Measurements from ENCODE around the gene ZBTB7B. TPM values are rescaled to one million over a fixed set of nuclear protein-coding genes. Genes with fewer than 3 reads are reported as not detected.

The ZBTB7B gene
- total and polyA plus RNA-seq, 2 experiments from 2014 or later: 2.3 to 27.0 TPM

DNA sequence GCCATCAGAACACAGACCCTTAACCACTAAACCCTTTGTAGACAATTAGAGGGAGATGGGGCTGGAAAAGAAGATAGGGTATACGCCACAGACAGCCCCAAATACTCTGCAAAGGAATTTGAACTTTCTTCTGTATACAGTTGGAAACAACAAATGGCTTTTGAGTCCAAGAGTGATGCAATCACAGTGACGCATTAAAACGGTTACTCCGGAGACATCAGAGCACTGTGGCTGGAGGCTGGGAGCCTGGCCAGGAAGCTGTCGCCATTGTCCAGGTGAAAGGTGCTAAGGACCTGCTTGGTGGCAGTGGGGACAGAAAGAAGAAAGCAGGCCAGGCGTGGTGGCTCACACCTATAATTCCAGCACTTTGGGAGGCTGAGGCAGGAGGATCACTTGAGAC, 15.3 kb upstream of the ZBTB7B start:
- no peaks in the 10 kb centered on the region for H4K20me1 ChIP-seq (ENCODE audit: insufficient read depth)
- TF ChIP-seq EZH2 (IDR thresholded peaks at IDR 0.05; ENCODE audit: insufficient read depth, poor library complexity, severe bottlenecking) (no peak), EZH2phosphoT487 (IDR thresholded peaks at IDR 0.05; ENCODE audit: insufficient read depth, low read depth) (no peak)
- 0 out of 2 replicates have a peak, but pooled peaks cover 8% of the 10 kb centered on the region for H3K36me3 ChIP-seq (ENCODE audit: low read depth)
- H3F3A ChIP-seq (ENCODE audit: insufficient read depth): no peaks in the 10 kb centered on the region; the same call in 1 of the 2 replicates
- 51 to 52% methylated on average over 6 of the region's 6 CpGs for WGBS, 2 experiments (ENCODE audit: low coverage in 1 of 2, low lambda C conversion rate in 2 of 2, missing lambda C conversion rate in 2 of 2)
- in situ Hi-C loops (cut with MboI): no loop called here
- no peak overlapping the region for H3K27ac ChIP-seq
- no peak overlapping the region for H3K9ac ChIP-seq
- no peak overlapping the region for H2AFZ ChIP-seq
- no peak overlapping the region for H3K4me3 ChIP-seq
- no peaks in the 10 kb centered on the region for H3K9me3 ChIP-seq (ENCODE audit: low read depth)
- H3K4me2 ChIP-seq (ENCODE audit: unreplicated experiment): no peak overlapping the region
- H3K4me1 ChIP-seq (ENCODE audit: insufficient read depth): peaks cover 5% of the 10 kb centered on the region
- H3K9me2 ChIP-seq (ENCODE audit: insufficient read depth): no peaks in the 10 kb centered on the region
- no peaks in the 10 kb centered on the region for H3K27me3 ChIP-seq (replicated peaks; ENCODE audit: insufficient read depth)
- peaks cover 48% of the 10 kb centered on the region for H3K79me2 ChIP-seq (ENCODE audit: insufficient read depth)
- peak; percentile 33 for DNase-seq

DNA sequence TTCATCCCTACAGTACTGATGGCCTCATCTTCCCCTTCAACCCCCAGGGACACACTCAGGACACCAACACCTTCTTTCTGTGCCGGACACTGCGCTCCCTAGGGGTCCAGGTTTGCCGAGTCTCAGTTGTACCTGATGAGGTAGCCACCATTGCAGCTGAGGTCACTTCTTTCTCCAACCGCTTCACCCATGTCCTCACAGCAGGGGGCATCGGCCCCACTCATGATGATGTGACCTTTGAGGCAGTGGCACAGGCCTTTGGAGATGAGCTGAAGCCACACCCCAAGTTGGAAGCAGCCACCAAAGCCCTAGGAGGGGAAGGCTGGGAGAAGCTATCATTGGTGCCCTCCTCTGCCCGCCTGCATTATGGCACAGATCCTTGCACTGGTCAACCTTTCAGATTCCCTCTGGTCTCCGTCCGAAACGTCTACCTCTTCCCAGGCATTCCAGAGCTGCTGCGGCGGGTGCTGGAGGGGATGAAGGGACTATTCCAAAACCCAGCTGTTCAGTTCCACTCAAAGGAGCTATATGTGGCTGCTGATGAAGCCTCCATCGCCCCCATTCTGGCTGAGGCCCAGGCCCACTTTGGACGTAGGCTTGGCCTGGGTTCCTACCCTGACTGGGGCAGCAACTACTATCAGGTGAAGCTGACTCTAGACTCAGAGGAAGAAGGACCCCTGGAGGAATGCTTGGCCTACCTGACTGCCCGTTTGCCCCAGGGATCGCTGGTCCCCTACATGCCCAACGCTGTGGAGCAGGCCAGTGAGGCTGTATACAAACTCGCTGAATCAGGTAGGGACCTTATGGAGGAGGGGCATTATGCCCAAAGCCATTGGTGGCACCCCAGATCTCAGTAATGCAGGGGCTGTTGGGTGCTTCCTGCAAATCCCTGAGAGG, 14.3 kb upstream of the ZBTB7B start:
- no peak overlapping the region for H2AFZ ChIP-seq
- no peaks in the 10 kb centered on the region for H3K9me2 ChIP-seq (ENCODE audit: insufficient read depth)
- in situ Hi-C loops (cut with MboI): no loop called here
- no peak overlapping the region for H3K9ac ChIP-seq
- no peak overlapping the region for H3K4me3 ChIP-seq
- 0 out of 2 replicates have a peak, but pooled peaks cover 8% of the 10 kb centered on the region for H3K36me3 ChIP-seq (ENCODE audit: low read depth)
- no peaks in the 10 kb centered on the region for H4K20me1 ChIP-seq (ENCODE audit: insufficient read depth)
- H3K4me2 ChIP-seq (ENCODE audit: unreplicated experiment): no peak overlapping the region
- no peaks in the 10 kb centered on the region for H3F3A ChIP-seq (ENCODE audit: insufficient read depth)
- H3K79me2 ChIP-seq (ENCODE audit: insufficient read depth): peaks cover 47% of the 10 kb centered on the region
- H3K9me3 ChIP-seq (ENCODE audit: low read depth): no peaks in the 10 kb centered on the region
- no peak for TF ChIP-seq EZH2phosphoT487 (IDR thresholded peaks at IDR 0.05; ENCODE audit: insufficient read depth, low read depth)
- no peaks in the 10 kb centered on the region for H3K27me3 ChIP-seq (replicated peaks; ENCODE audit: insufficient read depth)
- H3K4me1 ChIP-seq (ENCODE audit: insufficient read depth): peaks cover 5% of the 10 kb centered on the region
- no peak for DNase-seq
- WGBS, 2 experiments (ENCODE audit: low coverage in 1 of 2, low lambda C conversion rate in 2 of 2, missing lambda C conversion rate in 2 of 2): 89 to 93% methylated on average over 17 of the region's 17 CpGs
- no peak overlapping the region for H3K27ac ChIP-seq

DNA sequence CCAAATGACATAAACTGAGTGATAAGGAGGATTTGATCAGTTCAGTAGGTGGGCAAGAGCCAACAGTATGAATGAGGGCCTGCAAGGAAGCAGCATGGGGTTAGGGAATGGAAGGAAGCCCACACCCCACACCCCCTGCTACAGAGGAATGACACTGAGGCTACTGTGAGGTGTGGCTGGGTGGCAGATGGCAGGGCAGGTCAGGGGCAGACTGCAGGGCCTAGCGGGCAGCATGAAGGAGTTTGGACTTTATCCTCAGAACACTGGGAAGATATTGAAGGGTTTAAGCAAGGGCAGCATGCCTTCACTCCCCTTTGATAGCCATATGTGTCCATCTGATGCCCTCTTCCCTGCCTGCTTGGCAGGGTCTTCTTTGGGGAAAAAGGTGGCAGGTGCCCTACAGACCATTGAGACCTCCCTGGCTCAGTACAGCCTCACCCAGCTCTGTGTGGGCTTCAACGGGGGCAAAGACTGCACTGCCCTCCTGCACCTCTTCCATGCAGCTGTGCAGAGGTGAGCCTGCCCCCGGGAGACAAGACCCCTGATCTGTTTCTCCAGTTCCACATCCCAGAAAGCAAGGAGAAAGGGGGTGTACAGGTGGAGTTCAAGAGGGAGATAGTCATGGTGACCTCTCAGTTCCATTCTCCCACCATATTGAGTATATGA, 13.3 kb upstream of the ZBTB7B start:
- TF ChIP-seq EZH2phosphoT487 (IDR thresholded peaks at IDR 0.05; ENCODE audit: insufficient read depth, low read depth) (no peak), EZH2 (IDR thresholded peaks at IDR 0.05; ENCODE audit: insufficient read depth, poor library complexity, severe bottlenecking) (no peak)
- H3K4me1 ChIP-seq (ENCODE audit: insufficient read depth): no peaks in the 10 kb centered on the region
- no peak overlapping the region for H3K4me2 ChIP-seq (ENCODE audit: unreplicated experiment)
- 0 out of 2 replicates have a peak, but pooled peaks cover 8% of the 10 kb centered on the region for H3K36me3 ChIP-seq (ENCODE audit: low read depth)
- no peaks in the 10 kb centered on the region for H3K9me3 ChIP-seq (ENCODE audit: low read depth)
- H3F3A ChIP-seq (ENCODE audit: insufficient read depth): no peaks in the 10 kb centered on the region
- peaks cover 37% of the 10 kb centered on the region for H3K79me2 ChIP-seq (ENCODE audit: insufficient read depth)
- H3K9ac ChIP-seq: no peak overlapping the region
- no peaks in the 10 kb centered on the region for H3K27me3 ChIP-seq (replicated peaks; ENCODE audit: insufficient read depth)
- in situ Hi-C loops (cut with MboI): no loop called here
- no peaks in the 10 kb centered on the region for H4K20me1 ChIP-seq (ENCODE audit: insufficient read depth)
- 69 to 75% methylated on average over 3 of the region's 3 CpGs for WGBS, 2 experiments (ENCODE audit: low coverage in 1 of 2, low lambda C conversion rate in 2 of 2, missing lambda C conversion rate in 2 of 2)
- H2AFZ ChIP-seq: no peak overlapping the region
- no peaks in the 10 kb centered on the region for H3K9me2 ChIP-seq (ENCODE audit: insufficient read depth)
- no peak overlapping the region for H3K27ac ChIP-seq
- DNase-seq: no peak
- no peak overlapping the region for H3K4me3 ChIP-seq

DNA sequence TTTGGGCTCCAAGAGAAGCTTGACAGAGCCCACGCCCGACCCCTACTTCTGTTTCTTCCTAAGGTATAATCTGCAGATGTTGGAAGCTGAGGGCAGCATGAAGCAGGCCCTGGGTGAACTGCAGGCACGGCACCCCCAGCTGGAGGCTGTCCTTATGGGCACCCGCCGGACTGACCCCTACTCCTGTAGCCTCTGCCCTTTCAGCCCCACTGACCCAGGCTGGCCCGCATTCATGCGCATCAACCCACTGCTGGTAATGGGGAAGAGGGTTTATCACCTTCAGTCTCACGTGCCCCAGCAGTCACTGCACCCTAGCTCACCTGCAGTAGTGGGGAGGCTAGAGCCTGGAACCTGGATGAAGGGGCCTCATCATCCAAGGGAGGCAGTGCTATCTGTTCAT, 12.3 kb upstream of the ZBTB7B start:
- in situ Hi-C loops (cut with MboI): no loop called here
- 93 to 96% methylated on average over 8 of the region's 8 CpGs for WGBS, 2 experiments (ENCODE audit: low coverage in 1 of 2, low lambda C conversion rate in 2 of 2, missing lambda C conversion rate in 2 of 2)
- no peak for DNase-seq
- Histone ChIP-seq H3K79me2 (ENCODE audit: insufficient read depth) (peaks cover 27% of the 10 kb centered on the region), H3K36me3 (ENCODE audit: low read depth) (0 out of 2 replicates have a peak, but pooled peaks cover 8% of the 10 kb centered on the region), H3K27ac (no peak overlapping the region), H3K9me3 (ENCODE audit: low read depth) (no peaks in the 10 kb centered on the region), H2AFZ (no peak overlapping the region), H3F3A (ENCODE audit: insufficient read depth) (no peaks in the 10 kb centered on the region), H3K4me2 (ENCODE audit: unreplicated experiment) (no peak overlapping the region), H3K27me3 (replicated peaks; ENCODE audit: insufficient read depth) (no peaks in the 10 kb centered on the region), H3K4me3 (no peak overlapping the region), H3K9me2 (ENCODE audit: insufficient read depth) (no peaks in the 10 kb centered on the region), H3K4me1 (ENCODE audit: insufficient read depth) (no peaks in the 10 kb centered on the region), H4K20me1 (ENCODE audit: insufficient read depth) (no peaks in the 10 kb centered on the region), H3K9ac (no peak overlapping the region)
- TF ChIP-seq EZH2 (IDR thresholded peaks at IDR 0.05; ENCODE audit: insufficient read depth, poor library complexity, severe bottlenecking) (no peak), EZH2phosphoT487 (IDR thresholded peaks at IDR 0.05; ENCODE audit: insufficient read depth, low read depth) (no peak)

Measured in GM23248 (cell line).